ENCODE measurements around the gene RAB44. TPM values are rescaled to one million over a fixed set of nuclear protein-coding genes. Genes with fewer than 3 reads are reported as not detected.

The RAB44 gene
- total RNA-seq, 1 donor from 2014 or later, result not detected

- Mint-ChIP-seq H3K27me3 (ENCODE audit: unreplicated experiment) (peaks cover 3% of the 10 kb centered on the region), H3K4me3 (ENCODE audit: unreplicated experiment) (no peak overlapping the region), H3K36me3 (ENCODE audit: unreplicated experiment) (peaks cover 9% of the 10 kb centered on the region), H3K4me1 (ENCODE audit: low read depth, unreplicated experiment) (no peaks in the 10 kb centered on the region), H3K27ac (ENCODE audit: unreplicated experiment) (no peak overlapping the region), H3K9me3 (ENCODE audit: unreplicated experiment) (no peaks in the 10 kb centered on the region)
- TF ChIP-seq CTCF (IDR thresholded peaks at IDR 0.05; ENCODE audit: partially characterized antibody, unreplicated experiment), result no peak
- no peak for DNase-seq
Measured at GRCh38 chr6:36706339-36706738, 8.7 kb downstream of the RAB44 start.

GRCh38 chr6:36712816-36713215 is 15.2 kb downstream of the RAB44 start:
- H3K9me3 Mint-ChIP-seq (ENCODE audit: unreplicated experiment), result peaks cover 6% of the 10 kb centered on the region
- no peak overlapping the region for H3K27ac Mint-ChIP-seq (ENCODE audit: unreplicated experiment)
- H3K4me1 Mint-ChIP-seq (ENCODE audit: low read depth, unreplicated experiment), result peaks cover 8% of the 10 kb centered on the region
- no peak overlapping the region for H3K4me3 Mint-ChIP-seq (ENCODE audit: unreplicated experiment)
- no peaks in the 10 kb centered on the region for H3K36me3 Mint-ChIP-seq (ENCODE audit: unreplicated experiment)
- peaks cover 5% of the 10 kb centered on the region for H3K27me3 Mint-ChIP-seq (ENCODE audit: unreplicated experiment)
- DNase-seq, result no peak
- TF ChIP-seq CTCF (IDR thresholded peaks at IDR 0.05; ENCODE audit: partially characterized antibody, unreplicated experiment), result no peak

- DNase-seq, result no peak
- H3K4me1 Mint-ChIP-seq (ENCODE audit: low read depth, unreplicated experiment), result peaks cover 11% of the 10 kb centered on the region
- no peak overlapping the region for H3K4me3 Mint-ChIP-seq (ENCODE audit: unreplicated experiment)
- peaks cover 5% of the 10 kb centered on the region for H3K27me3 Mint-ChIP-seq (ENCODE audit: unreplicated experiment)
- no peaks in the 10 kb centered on the region for H3K36me3 Mint-ChIP-seq (ENCODE audit: unreplicated experiment)
- TF ChIP-seq CTCF (IDR thresholded peaks at IDR 0.05; ENCODE audit: partially characterized antibody, unreplicated experiment), result no peak
- peaks cover 6% of the 10 kb centered on the region for H3K9me3 Mint-ChIP-seq (ENCODE audit: unreplicated experiment)
- no peak overlapping the region for H3K27ac Mint-ChIP-seq (ENCODE audit: unreplicated experiment)
Measured at GRCh38 chr6:36713846-36714245, 16.2 kb downstream of the RAB44 start.

GRCh38 chr6:36714511-36714910 is 16.9 kb downstream of the RAB44 start:
- DNase-seq, result no peak
- no peaks in the 10 kb centered on the region for H3K36me3 Mint-ChIP-seq (ENCODE audit: unreplicated experiment)
- H3K4me3 Mint-ChIP-seq (ENCODE audit: unreplicated experiment), result no peak overlapping the region
- H3K27ac Mint-ChIP-seq (ENCODE audit: unreplicated experiment), result peak overlapping the region; percentile 28
- H3K27me3 Mint-ChIP-seq (ENCODE audit: unreplicated experiment), result peaks cover 6% of the 10 kb centered on the region
- peaks cover 11% of the 10 kb centered on the region for H3K4me1 Mint-ChIP-seq (ENCODE audit: low read depth, unreplicated experiment)
- peaks cover 6% of the 10 kb centered on the region for H3K9me3 Mint-ChIP-seq (ENCODE audit: unreplicated experiment)
- TF ChIP-seq CTCF (IDR thresholded peaks at IDR 0.05; ENCODE audit: partially characterized antibody, unreplicated experiment), result no peak

- Mint-ChIP-seq H3K27me3 (ENCODE audit: unreplicated experiment) (peaks cover 7% of the 10 kb centered on the region), H3K4me3 (ENCODE audit: unreplicated experiment) (no peak overlapping the region), H3K4me1 (ENCODE audit: low read depth, unreplicated experiment) (peaks cover 11% of the 10 kb centered on the region), H3K9me3 (ENCODE audit: unreplicated experiment) (peaks cover 6% of the 10 kb centered on the region), H3K36me3 (ENCODE audit: unreplicated experiment) (no peaks in the 10 kb centered on the region), H3K27ac (ENCODE audit: unreplicated experiment) (no peak overlapping the region)
- no peak for DNase-seq
- no peak for TF ChIP-seq CTCF (IDR thresholded peaks at IDR 0.05; ENCODE audit: partially characterized antibody, unreplicated experiment)
Measured at GRCh38 chr6:36715469-36715868, 17.8 kb downstream of the RAB44 start.

Data from glutamatergic neuron (in vitro differentiated cells).